ENCODE data around the gene STK11.

- TF ChIP-seq, protein P1, sequence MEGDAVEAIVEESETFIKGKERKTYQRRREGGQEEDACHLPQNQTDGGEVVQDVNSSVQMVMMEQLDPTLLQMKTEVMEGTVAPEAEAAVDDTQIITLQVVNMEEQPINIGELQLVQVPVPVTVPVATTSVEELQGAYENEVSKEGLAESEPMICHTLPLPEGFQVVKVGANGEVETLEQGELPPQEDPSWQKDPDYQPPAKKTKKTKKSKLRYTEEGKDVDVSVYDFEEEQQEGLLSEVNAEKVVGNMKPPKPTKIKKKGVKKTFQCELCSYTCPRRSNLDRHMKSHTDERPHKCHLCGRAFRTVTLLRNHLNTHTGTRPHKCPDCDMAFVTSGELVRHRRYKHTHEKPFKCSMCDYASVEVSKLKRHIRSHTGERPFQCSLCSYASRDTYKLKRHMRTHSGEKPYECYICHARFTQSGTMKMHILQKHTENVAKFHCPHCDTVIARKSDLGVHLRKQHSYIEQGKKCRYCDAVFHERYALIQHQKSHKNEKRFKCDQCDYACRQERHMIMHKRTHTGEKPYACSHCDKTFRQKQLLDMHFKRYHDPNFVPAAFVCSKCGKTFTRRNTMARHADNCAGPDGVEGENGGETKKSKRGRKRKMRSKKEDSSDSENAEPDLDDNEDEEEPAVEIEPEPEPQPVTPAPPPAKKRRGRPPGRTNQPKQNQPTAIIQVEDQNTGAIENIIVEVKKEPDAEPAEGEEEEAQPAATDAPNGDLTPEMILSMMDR (IDR thresholded peaks at IDR 0.05) = no peak
- TF ChIP-seq POLR2A (IDR thresholded peaks at IDR 0.05) = peak in 1 of 3 donors; percentile 5
Measured at GRCh38 chr19:1255186-1256161, 49.9 kb downstream of the STK11 start.

Data from body of pancreas (tissue), 4 donors.